GM23248 (cell line): ENCODE data around the gene IFNA5. TPM values are rescaled to one million over a fixed set of nuclear protein-coding genes. Genes with fewer than 3 reads are reported as not detected.

Experiments
- DNase-seq: peaks from one replicate; pipeline ENCODE4 v3.0.0-alpha.2; 2015
- H2AFZ ChIP-seq: fragments of 200-600 bp; sonication (generic); 2 replicates; pipeline ENCODE4 v1.6.1; 2016; ENCODE audit warnings: antibody characterized with exemption
- H3F3A ChIP-seq: fragments of 200-600 bp; sonication (generic); 2 replicates; pipeline ENCODE4 v1.6.1; 2016; ENCODE audit warnings: mild to moderate bottlenecking, antibody characterized with exemption, mixed run types; ENCODE audit not compliant: insufficient read depth
- H3K27ac ChIP-seq: fragments of 200-600 bp; sonication (generic); 2 replicates; pipeline ENCODE4 v1.5.1; 2016; ENCODE audit warnings: mild to moderate bottlenecking
- H3K27me3 ChIP-seq: fragments of 200-600 bp; sonication (generic); replicated peaks from 2 replicates; pipeline ENCODE4 v1.6.1; 2016; ENCODE audit warnings: mild to moderate bottlenecking; ENCODE audit not compliant: insufficient read depth
- H3K36me3 ChIP-seq: fragments of 200-600 bp; sonication (generic); 2 replicates; pipeline ENCODE4 v1.6.1; 2016; ENCODE audit warnings: low read depth, mild to moderate bottlenecking
- H3K4me1 ChIP-seq: fragments of 200-600 bp; sonication (generic); 2 replicates; pipeline ENCODE4 v1.6.1; 2016; ENCODE audit warnings: mild to moderate bottlenecking; ENCODE audit not compliant: insufficient read depth
- H3K4me2 ChIP-seq: fragments of 200-600 bp; sonication (generic); one replicate; pipeline ENCODE4 v1.6.1; 2016; ENCODE audit warnings: mild to moderate bottlenecking; ENCODE audit not compliant: unreplicated experiment
- H3K4me3 ChIP-seq: fragments of 200-600 bp; sonication (generic); 2 replicates; pipeline ENCODE4 v1.5.1; 2016; ENCODE audit warnings: mild to moderate bottlenecking
- H3K79me2 ChIP-seq: fragments of 200-600 bp; sonication (generic); 2 replicates; pipeline ENCODE4 v1.6.1; 2016; ENCODE audit warnings: mild to moderate bottlenecking; ENCODE audit not compliant: insufficient read depth
- H3K9ac ChIP-seq: fragments of 200-600 bp; sonication (generic); 2 replicates; pipeline ENCODE4 v1.6.1; 2016; ENCODE audit warnings: mild to moderate bottlenecking
- H3K9me2 ChIP-seq: fragments of 200-600 bp; sonication (generic); 2 replicates; pipeline ENCODE4 v1.6.1; 2016; ENCODE audit warnings: mixed run types, mild to moderate bottlenecking, moderate library complexity; ENCODE audit not compliant: insufficient read depth
- H3K9me3 ChIP-seq: fragments of 200-600 bp; sonication (generic); one replicate; pipeline ENCODE4 v1.6.1; 2017; ENCODE audit warnings: low read depth
- H4K20me1 ChIP-seq: fragments of 200-600 bp; sonication (generic); 2 replicates; pipeline ENCODE4 v1.6.0; 2016; ENCODE audit not compliant: insufficient read depth
- EZH2 ChIP-seq: fragments of 200-600 bp; sonication (generic); IDR thresholded peaks from 2 replicates; pipeline ENCODE4 v1.6.1; 2018; ENCODE audit warnings: antibody characterized with exemption, mild to moderate bottlenecking; ENCODE audit not compliant: insufficient read depth, poor library complexity, severe bottlenecking
- EZH2phosphoT487 ChIP-seq: fragments of 200-600 bp; sonication (generic); IDR thresholded peaks from 2 replicates; pipeline ENCODE4 v1.6.1; 2018; ENCODE audit warnings: antibody characterized with exemption, moderate library complexity, mild to moderate bottlenecking, low read depth; ENCODE audit not compliant: insufficient read depth
- whole genome bisulfite sequencing, 2 experiments: methylation state at CpG; one replicate each; pipeline ENCODE4 v1.1.6; 2015 to 2017; ENCODE audit warnings: low lambda C conversion rate in 2 of 2, low coverage in 1 of 2; ENCODE audit errors: missing lambda C conversion rate in 2 of 2; 5-methylcytosine and 5-hydroxymethylcytosine counted together
- in situ Hi-C: fragments of 300-500 bp; cut with MboI; formaldehyde crosslinking; loops from 2 replicates; pipeline ENCODE4 v1.15.0; 2020
- polyA plus RNA-seq: library from polyadenylated mRNA; unstranded; fragments of >200 nt; fragmentation: Nextera tagmentation; extraction: Ambion mirVana; gene quantifications from 2 replicates; pipeline ENCODE4 v1.2.1, GENCODE V29; 2016
- total RNA-seq: library from RNA; depleted of rRNA; stranded (reverse); fragments of >200 nt; shearing (Covaris generic); gene quantifications from 2 replicates; pipeline ENCODE4 v1.2.3, GENCODE V29; 2014

IFNA5 gene
- total and polyA plus RNA-seq, 2 experiments from 2014 or later, result not detected

DNA sequence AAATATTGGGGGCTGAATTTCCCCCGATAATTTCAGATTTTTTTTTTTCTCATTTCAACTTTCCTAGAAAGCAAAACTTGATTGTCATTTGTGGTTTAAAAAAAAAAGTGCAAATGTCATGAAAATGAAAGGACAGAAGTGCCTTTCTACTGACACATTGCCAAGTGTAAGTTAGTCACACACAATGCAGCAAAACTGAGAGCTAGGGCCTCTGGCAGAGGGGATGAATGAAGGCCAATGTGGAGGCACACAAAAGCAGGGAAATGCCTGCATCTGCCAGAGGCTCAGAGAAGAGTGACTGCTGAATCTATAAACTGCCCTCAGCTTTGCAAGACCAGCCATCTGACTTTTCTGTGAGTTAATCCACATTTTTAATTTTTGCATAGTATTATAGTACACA, 6.8 kb upstream of the IFNA5 start:
- Histone ChIP-seq H3K36me3 (no peaks in the 10 kb centered on the region), H3K27ac (no peak overlapping the region), H3K9me3 (no peaks in the 10 kb centered on the region), H3F3A (no peaks in the 10 kb centered on the region), H3K27me3 (peaks cover 28% of the 10 kb centered on the region), H3K4me3 (no peak overlapping the region), H3K9ac (no peak overlapping the region), H3K4me1 (no peaks in the 10 kb centered on the region), H3K4me2 (no peak overlapping the region), H4K20me1 (no peaks in the 10 kb centered on the region), H3K9me2 (no peaks in the 10 kb centered on the region), H3K79me2 (no peaks in the 10 kb centered on the region), H2AFZ (no peak overlapping the region)
- in situ Hi-C loops, result loop anchor here (10.0 kb wide), 1 partner anchor 483 kb away; no protein-coding TSS in a partner anchor
- DNase-seq, result no peak
- no peak for TF ChIP-seq EZH2phosphoT487
- no peak for TF ChIP-seq EZH2
- WGBS, 2 experiments, result 94 to 100% methylated on average over 1 of the region's 1 CpG

DNA sequence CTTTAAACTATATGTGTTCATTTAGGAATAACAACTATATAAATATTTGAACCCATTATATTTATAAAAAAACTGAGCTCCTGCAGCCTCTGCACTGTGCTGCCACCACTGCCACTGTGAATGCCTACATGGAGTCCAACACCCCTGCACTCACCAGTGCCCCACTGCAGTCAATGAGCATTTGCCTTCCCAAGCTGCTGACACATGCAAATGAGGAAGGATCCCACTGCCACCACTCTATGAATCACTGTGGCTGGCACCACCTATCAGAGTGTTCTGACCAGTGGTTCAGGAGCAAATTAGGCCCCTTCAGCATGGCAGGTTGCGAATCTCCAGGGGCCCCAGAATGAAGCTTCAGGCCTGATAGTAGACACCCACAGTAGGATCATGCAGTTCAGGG, 9.1 kb downstream of the IFNA5 start:
- Histone ChIP-seq H3K9me2 (no peaks in the 10 kb centered on the region), H3F3A (no peaks in the 10 kb centered on the region), H3K4me1 (no peaks in the 10 kb centered on the region), H3K9me3 (no peaks in the 10 kb centered on the region), H3K36me3 (no peaks in the 10 kb centered on the region), H3K79me2 (no peaks in the 10 kb centered on the region), H4K20me1 (no peaks in the 10 kb centered on the region), H3K4me2 (no peak overlapping the region), H3K4me3 (no peak overlapping the region), H3K27me3 (peaks cover 19% of the 10 kb centered on the region), H3K9ac (no peak overlapping the region), H3K27ac (no peak overlapping the region), H2AFZ (no peak overlapping the region)
- in situ Hi-C loops, result no loop called here
- WGBS, 2 experiments, result 64 to 72% methylated on average over 1 of the region's 1 CpG
- no peak for DNase-seq
- TF ChIP-seq EZH2phosphoT487 (no peak), EZH2 (no peak)

DNA sequence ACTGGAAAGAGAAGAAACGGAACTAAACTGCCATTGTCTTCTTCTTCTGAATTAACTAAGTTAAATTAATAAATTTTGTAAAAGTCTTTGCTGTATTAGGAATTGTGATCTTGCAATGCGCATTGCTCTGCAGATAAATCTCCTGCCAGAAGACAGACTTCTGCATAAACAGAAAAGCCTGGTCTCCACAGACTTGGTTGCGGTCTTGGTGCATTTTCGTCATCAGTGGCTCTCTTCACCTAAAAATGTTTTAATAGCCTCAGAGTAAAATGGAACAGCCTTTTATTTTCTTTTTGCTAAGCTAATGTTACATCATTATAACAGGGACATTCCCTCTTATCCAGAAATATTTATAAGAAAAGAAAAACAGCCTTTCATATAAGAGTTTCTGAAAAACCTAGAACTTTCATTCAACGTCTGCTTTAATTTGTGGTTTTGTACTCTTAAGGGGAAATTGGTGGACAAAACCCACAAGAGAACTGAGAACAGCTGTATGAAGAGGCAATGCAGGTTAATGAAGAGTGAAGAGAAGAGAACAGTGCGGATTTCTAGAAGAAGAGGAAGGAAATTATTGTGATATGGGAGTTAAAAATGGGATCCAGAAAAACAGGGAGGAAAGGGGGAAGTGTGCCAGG, 10.1 kb downstream of the IFNA5 start:
- in situ Hi-C loops, result no loop called here
- no peak for DNase-seq

DNA sequence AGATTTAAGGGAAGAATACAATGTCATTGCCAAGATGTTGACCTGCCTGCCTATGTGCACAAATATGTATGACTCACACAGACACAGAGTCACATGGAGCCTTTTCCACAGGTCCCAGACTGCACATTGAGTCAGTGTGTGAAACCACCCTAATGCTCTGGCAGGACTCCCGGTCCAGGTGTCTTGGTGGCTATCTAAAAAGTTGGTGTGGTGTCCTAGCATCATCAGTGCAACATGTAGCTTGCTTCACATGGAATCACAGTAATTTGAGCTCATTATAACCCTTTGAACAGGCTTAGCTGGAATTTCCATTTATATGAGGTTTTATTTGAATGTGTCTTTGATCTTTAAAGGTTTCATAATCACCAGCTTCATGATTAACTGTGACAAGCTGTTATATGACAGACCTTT, 10.7 kb downstream of the IFNA5 start:
- Histone ChIP-seq H3K27ac (no peak overlapping the region), H3K4me1 (no peaks in the 10 kb centered on the region), H3F3A (no peaks in the 10 kb centered on the region), H3K36me3 (no peaks in the 10 kb centered on the region), H2AFZ (no peak overlapping the region), H3K79me2 (no peaks in the 10 kb centered on the region), H3K27me3 (peaks cover 22% of the 10 kb centered on the region; the same call in 1 of the 2 replicates), H3K9me3 (no peaks in the 10 kb centered on the region), H4K20me1 (no peaks in the 10 kb centered on the region), H3K4me2 (no peak overlapping the region), H3K9me2 (no peaks in the 10 kb centered on the region), H3K9ac (no peak overlapping the region), H3K4me3 (no peak overlapping the region)
- no peak for TF ChIP-seq EZH2phosphoT487
- TF ChIP-seq EZH2, result no peak
- 0 to 10% methylated on average over 1 of the region's 1 CpG for WGBS, 2 experiments
- peak; percentile 43 for DNase-seq
- in situ Hi-C loops, result no loop called here

More for the DNA sequence above, 10.1 kb downstream of the IFNA5 start:
- Histone ChIP-seq H2AFZ (no peak overlapping the region), H3K9me3 (no peaks in the 10 kb centered on the region), H3K9ac (no peak overlapping the region), H3K79me2 (no peaks in the 10 kb centered on the region), H3K27ac (no peak overlapping the region), H3K36me3 (no peaks in the 10 kb centered on the region), H4K20me1 (no peaks in the 10 kb centered on the region), H3F3A (no peaks in the 10 kb centered on the region), H3K4me3 (no peak overlapping the region), H3K4me1 (no peaks in the 10 kb centered on the region), H3K27me3 (peaks cover 22% of the 10 kb centered on the region; the same call in 1 of the 2 replicates), H3K9me2 (no peaks in the 10 kb centered on the region), H3K4me2 (no peak overlapping the region)
- WGBS, 2 experiments, result 74 to 78% methylated on average over 6 of the region's 6 CpGs
- TF ChIP-seq EZH2 (no peak), EZH2phosphoT487 (no peak)

DNA sequence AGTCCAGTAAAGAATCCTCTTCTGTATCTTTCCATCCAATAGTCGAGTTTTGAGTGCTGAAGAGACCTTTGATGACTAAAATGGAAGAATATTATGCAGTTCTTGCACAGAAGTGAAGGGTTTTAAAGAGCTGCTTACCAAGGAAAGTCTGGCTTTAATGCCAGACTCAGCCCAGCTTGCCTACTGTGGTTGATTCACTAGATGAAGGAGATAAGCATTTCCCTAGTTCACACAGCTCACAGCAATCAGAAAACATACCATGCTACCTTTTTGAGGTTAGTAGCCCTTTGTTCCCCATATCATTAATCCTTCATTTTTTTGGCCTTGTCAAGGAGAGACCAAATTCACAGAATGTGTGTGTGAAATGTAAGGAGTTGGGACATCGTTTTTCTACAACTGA, 15.3 kb downstream of the IFNA5 start:
- Histone ChIP-seq H3K4me1 (no peaks in the 10 kb centered on the region), H3K36me3 (no peaks in the 10 kb centered on the region), H3K27me3 (peaks cover 15% of the 10 kb centered on the region; the same call in 1 of the 2 replicates), H3K9me2 (no peaks in the 10 kb centered on the region), H2AFZ (no peak overlapping the region), H4K20me1 (no peaks in the 10 kb centered on the region), H3K79me2 (no peaks in the 10 kb centered on the region), H3K4me2 (no peak overlapping the region), H3F3A (no peaks in the 10 kb centered on the region), H3K9ac (no peak overlapping the region), H3K27ac (no peak overlapping the region), H3K4me3 (no peak overlapping the region), H3K9me3 (no peaks in the 10 kb centered on the region)
- DNase-seq, result no peak
- in situ Hi-C loops, result no loop called here
- TF ChIP-seq EZH2, result no peak
- no peak for TF ChIP-seq EZH2phosphoT487
- 0 to 2% methylated on average over 2 of the region's 2 CpGs for WGBS, 2 experiments
